Fibroblast of villous mesenchyme (primary cell): ENCODE data around the gene OR2M2. TPM values are rescaled to one million over a fixed set of nuclear protein-coding genes. Genes with fewer than 3 reads are reported as not detected.

Experiments used
- DNase-seq: peaks from one replicate; pipeline ENCODE4 v3.0.0-alpha.2; 2010; ENCODE audit warnings: low read depth
- H3K4me3 ChIP-seq: 2 replicates; pipeline ENCODE4 v1.5.1; 2011; ENCODE audit warnings: low read depth, mild to moderate bottlenecking, low read length
- CTCF ChIP-seq: IDR thresholded peaks from 2 replicates; pipeline ENCODE4 v1.5.1; 2012; ENCODE audit warnings: low read depth, mild to moderate bottlenecking, low read length; ENCODE audit not compliant: insufficient read depth
- total RNA-seq: library from RNA; depleted of rRNA; stranded (reverse); fragments of >200 nt; gene quantifications from 2 replicates; pipeline ENCODE4 v1.2.3, GENCODE V29; 2012

OR2M2 gene
- total RNA-seq, result not detected in 2 replicates

GRCh38 chr1:248174521-248174920 lies at the start of gene OR2M2:
TSS of gene OR2M2 (plus strand) at chr1:248174821. CDS start at chr1:248179986, 5,165 bp downstream.
- DNase-seq, result no peak

GRCh38 chr1:248127653-248128052 lies 47.0 kb upstream of the OR2M2 start:
- H3K4me3 ChIP-seq, result no peak overlapping the region
- no peak for TF ChIP-seq CTCF
- DNase-seq, result no peak

More at GRCh38 chr1:248174521-248174920, at the start of gene OR2M2:
- no peak within 1 kb of the TSS for H3K4me3 ChIP-seq
- no peak for TF ChIP-seq CTCF

GRCh38 chr1:248136811-248137210 lies 37.8 kb upstream of the OR2M2 start:
- no peak for TF ChIP-seq CTCF
- DNase-seq, result no peak
- no peak overlapping the region for H3K4me3 ChIP-seq

GRCh38 chr1:248140846-248141245 lies 33.8 kb upstream of the OR2M2 start:
- no peak overlapping the region for H3K4me3 ChIP-seq
- DNase-seq, result no peak
- TF ChIP-seq CTCF, result no peak

GRCh38 chr1:248143311-248143710 lies 31.3 kb upstream of the OR2M2 start:
- TF ChIP-seq CTCF, result no peak
- no peak for DNase-seq
- no peak overlapping the region for H3K4me3 ChIP-seq

GRCh38 chr1:248144513-248145198 lies 30.0 kb upstream of the OR2M2 start, which contains the start of gene OR2M5:
TSS of gene OR2M5 (plus strand) at chr1:248145148. CDS start at chr1:248145148, 0 bp downstream.
- no peak for DNase-seq
- no peak for TF ChIP-seq CTCF

More at GRCh38 chr1:248144513-248145198, 30.0 kb upstream of the OR2M2 start, which contains the start of gene OR2M5:
- H3K4me3 ChIP-seq, result no peak within 1 kb of the TSS
